ENCODE results near the gene CLTA.

- TF ChIP-seq POLR2A (IDR thresholded peaks at IDR 0.05): no peak
- TF ChIP-seq, protein P1, sequence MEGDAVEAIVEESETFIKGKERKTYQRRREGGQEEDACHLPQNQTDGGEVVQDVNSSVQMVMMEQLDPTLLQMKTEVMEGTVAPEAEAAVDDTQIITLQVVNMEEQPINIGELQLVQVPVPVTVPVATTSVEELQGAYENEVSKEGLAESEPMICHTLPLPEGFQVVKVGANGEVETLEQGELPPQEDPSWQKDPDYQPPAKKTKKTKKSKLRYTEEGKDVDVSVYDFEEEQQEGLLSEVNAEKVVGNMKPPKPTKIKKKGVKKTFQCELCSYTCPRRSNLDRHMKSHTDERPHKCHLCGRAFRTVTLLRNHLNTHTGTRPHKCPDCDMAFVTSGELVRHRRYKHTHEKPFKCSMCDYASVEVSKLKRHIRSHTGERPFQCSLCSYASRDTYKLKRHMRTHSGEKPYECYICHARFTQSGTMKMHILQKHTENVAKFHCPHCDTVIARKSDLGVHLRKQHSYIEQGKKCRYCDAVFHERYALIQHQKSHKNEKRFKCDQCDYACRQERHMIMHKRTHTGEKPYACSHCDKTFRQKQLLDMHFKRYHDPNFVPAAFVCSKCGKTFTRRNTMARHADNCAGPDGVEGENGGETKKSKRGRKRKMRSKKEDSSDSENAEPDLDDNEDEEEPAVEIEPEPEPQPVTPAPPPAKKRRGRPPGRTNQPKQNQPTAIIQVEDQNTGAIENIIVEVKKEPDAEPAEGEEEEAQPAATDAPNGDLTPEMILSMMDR (IDR thresholded peaks at IDR 0.05): no peak
Observed at GRCh38 chr9:36163786-36164170, 26.9 kb upstream of the CLTA start.

Measured in heart left ventricle (tissue), 13 donors.